Bronchial epithelial cell (primary cell): ENCODE data around the gene TMEM233. TPM values are rescaled to one million over a fixed set of nuclear protein-coding genes. Genes with fewer than 3 reads are reported as not detected.

Source experiments
- DNase-seq: peaks from one replicate; pipeline ENCODE4 v3.0.0-alpha.2; 2010; ENCODE audit warnings: low read depth
- FAIRE-seq: peaks from 2 replicates; lab custom pipeline; 2011; peaks lifted over from hg19 to GRCh38; lab: Jason Lieb, UNC
- H3K27me3 ChIP-seq: 2 replicates; pipeline ENCODE4 v1.5.1; 2011; ENCODE audit warnings: low read length; ENCODE audit not compliant: control insufficient read depth, insufficient read depth
- H3K36me3 ChIP-seq: 2 replicates; pipeline ENCODE4 v1.5.1; 2011; ENCODE audit warnings: low read length; ENCODE audit not compliant: control insufficient read depth, insufficient read depth
- H3K4me3 ChIP-seq: 2 replicates; pipeline ENCODE4 v1.5.1; 2011; ENCODE audit warnings: mild to moderate bottlenecking, low read depth, low read length, control low read depth
- total RNA-seq: library from RNA; depleted of rRNA; stranded (reverse); fragments of >200 nt; gene quantifications from 2 replicates; pipeline ENCODE4 v1.2.1, GENCODE V29; 2014
- TF ChIP-seq, protein P1 (sequence below): IDR thresholded peaks from 2 replicates; pipeline ENCODE4 v1.5.1; 2011; ENCODE audit warnings: mild to moderate bottlenecking, moderate library complexity, low read length, control low read depth, inconsistent platforms; ENCODE audit not compliant: insufficient read depth, severe bottlenecking

The TMEM233 gene
- total RNA-seq, 1 donor from 2014 or later: not detected

DNA sequence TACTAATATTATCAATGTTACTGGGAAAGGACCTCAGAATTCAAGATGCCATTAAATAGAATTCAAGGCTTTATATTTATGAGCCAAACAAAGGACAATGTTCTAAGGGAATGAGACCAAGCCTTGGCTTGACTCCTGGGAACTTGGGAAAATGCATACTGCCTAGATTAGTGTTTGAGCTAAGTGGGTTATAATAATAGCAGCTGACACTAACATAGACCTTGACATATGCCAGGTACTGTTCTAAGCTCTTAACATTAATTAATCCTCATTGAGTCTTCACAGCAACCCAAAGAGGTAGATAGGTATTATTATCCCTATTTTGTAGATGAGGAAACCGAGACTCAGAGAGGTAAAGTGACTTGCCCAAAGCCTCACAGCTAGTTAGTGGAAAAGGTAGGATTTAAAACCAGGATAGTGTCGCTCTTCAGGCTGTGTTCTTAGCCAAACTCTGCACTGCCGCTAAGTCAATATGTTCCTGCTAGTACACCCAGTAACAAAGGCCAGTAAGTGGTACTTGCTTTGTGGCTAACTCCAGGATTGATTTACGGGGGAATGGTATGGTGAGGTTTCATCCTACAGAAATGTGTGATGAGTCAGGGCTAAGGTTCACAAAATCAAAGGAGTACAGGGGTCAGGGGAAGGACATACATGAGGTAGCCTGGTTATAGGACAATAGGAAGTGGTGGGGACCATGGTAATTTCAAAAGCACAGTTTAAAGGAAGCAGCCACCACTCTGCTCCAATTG lies 38.5 kb downstream of the TMEM233 start:
- H3K27me3 ChIP-seq: no peaks in the 10 kb centered on the region
- FAIRE-seq (no peak), DNase-seq (peak; percentile 17)
- H3K36me3 ChIP-seq: no peaks in the 10 kb centered on the region
- no peak overlapping the region for H3K4me3 ChIP-seq
- TF ChIP-seq, protein P1, sequence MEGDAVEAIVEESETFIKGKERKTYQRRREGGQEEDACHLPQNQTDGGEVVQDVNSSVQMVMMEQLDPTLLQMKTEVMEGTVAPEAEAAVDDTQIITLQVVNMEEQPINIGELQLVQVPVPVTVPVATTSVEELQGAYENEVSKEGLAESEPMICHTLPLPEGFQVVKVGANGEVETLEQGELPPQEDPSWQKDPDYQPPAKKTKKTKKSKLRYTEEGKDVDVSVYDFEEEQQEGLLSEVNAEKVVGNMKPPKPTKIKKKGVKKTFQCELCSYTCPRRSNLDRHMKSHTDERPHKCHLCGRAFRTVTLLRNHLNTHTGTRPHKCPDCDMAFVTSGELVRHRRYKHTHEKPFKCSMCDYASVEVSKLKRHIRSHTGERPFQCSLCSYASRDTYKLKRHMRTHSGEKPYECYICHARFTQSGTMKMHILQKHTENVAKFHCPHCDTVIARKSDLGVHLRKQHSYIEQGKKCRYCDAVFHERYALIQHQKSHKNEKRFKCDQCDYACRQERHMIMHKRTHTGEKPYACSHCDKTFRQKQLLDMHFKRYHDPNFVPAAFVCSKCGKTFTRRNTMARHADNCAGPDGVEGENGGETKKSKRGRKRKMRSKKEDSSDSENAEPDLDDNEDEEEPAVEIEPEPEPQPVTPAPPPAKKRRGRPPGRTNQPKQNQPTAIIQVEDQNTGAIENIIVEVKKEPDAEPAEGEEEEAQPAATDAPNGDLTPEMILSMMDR: no peak

DNA sequence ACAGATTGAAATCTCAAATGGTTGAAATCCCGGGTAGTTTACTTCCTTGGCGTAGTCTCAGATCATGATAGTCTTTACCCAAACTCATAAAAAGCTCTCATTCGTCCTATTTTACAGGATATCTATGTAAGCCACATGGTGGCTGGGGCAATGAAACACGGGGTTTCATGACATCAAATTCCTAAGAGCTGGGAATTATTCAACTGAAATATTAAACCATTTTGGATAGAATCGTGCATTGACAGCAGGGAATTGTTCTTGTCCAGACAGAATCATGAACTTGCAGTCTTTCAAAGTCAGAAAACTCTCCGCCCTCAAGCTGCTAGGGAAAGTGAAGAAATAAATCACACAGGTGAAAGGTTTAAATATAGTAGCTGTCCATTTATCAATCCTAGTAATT lies 41.2 kb downstream of the TMEM233 start:
- no peak for FAIRE-seq
- Histone ChIP-seq H3K36me3 (no peaks in the 10 kb centered on the region), H3K4me3 (no peak overlapping the region), H3K27me3 (no peaks in the 10 kb centered on the region)
- TF ChIP-seq, protein P1: no peak
- no peak for DNase-seq

DNA sequence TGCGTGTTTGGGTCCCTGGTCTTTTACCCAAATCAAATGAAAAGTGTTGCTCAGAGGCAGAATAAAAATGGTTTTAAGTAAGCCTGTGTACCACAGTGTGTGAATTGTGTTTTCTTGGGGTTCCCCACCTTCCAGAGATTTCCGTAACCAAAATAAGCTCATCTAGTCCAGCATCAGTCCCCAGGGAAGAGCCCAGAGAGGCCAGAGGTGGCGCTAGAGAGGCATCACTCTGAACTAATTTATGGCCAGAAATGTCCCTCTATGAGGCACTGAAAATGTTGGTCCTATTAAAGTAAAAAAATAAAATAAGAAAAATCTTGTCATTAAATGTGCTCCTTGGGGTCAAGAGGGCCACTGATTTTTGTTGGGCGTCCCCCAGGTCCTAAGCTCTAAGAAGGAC lies 49.4 kb downstream of the TMEM233 start:
- no peak overlapping the region for H3K4me3 ChIP-seq
- DNase-seq: no peak
- TF ChIP-seq, protein P1: peak; percentile 3
- FAIRE-seq: no peak
- H3K36me3 ChIP-seq: no peaks in the 10 kb centered on the region
- H3K27me3 ChIP-seq: no peaks in the 10 kb centered on the region

DNA sequence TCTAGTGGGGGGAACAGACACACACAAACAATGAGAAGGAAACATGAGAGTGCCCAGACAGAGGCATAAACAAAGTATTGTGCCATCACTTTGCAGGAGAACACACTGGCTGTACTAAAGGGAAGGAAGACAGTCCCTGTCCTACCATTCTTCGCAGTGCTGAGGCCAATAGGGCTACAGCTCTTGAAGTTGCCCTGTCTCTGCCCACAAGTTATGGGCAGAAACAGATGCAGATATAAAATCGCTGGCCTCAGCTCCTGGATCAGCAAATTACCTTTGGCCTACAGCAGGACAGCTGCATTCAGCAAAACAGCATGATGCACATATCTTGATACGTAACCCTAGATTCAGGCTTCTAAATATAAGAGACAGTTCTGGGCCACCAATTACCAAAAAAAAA lies 51.4 kb downstream of the TMEM233 start:
- Histone ChIP-seq H3K4me3 (no peak overlapping the region), H3K27me3 (no peaks in the 10 kb centered on the region), H3K36me3 (no peaks in the 10 kb centered on the region)
- no peak for FAIRE-seq
- TF ChIP-seq, protein P1: no peak
- DNase-seq: no peak

DNA sequence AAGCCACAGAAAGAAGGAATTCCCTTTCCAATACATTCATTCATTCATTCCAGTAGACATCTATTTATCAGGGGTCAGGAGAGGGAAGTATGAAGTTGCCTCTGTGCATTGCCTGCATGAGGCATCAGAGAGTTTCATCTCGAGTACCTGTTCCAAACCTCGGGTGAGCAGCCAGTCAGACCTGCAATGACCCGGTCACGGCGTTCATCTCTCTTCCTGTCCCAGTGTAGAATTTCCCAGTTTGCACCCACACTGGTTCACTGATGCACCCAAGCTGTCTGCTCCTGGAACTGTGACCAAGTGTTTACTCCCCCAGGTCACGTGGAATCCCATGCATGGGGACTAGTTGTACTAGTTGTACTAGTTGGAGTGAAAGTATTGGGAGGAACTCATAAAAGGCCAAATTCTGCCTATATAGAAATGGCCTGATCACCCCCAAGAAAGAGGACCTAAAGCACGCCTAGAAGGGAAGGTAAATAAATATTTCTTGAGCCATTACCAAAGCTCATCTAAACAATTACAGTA lies 52.0 kb downstream of the TMEM233 start:
- FAIRE-seq: no peak
- DNase-seq: no peak
- Histone ChIP-seq H3K36me3 (no peaks in the 10 kb centered on the region), H3K27me3 (no peaks in the 10 kb centered on the region), H3K4me3 (no peak overlapping the region)
- TF ChIP-seq, protein P1: no peak
